Loucy (cell line): ENCODE results near the gene TFCP2L1.

Experiments used
- H2AFZ ChIP-seq: fragments of 200-600 bp; sonication (generic); 2 replicates; pipeline ENCODE4 v1.6.0; 2016; ENCODE audit warnings: antibody characterized with exemption, mild to moderate bottlenecking, low read length, moderate library complexity
- H3F3A ChIP-seq: fragments of 200-600 bp; 2 replicates; pipeline ENCODE4 v1.6.0; 2016; ENCODE audit warnings: antibody characterized with exemption, low read depth, mild to moderate bottlenecking
- H3K27me3 ChIP-seq: fragments of 200-600 bp; sonication (generic); 2 replicates; pipeline ENCODE4 v1.6.1; 2014; ENCODE audit warnings: low read length, mild to moderate bottlenecking; ENCODE audit not compliant: insufficient read depth, poor library complexity, severe bottlenecking
- H3K36me3 ChIP-seq: fragments of 200-600 bp; sonication (generic); 2 replicates; pipeline ENCODE4 v1.6.1; 2016; ENCODE audit warnings: low read length; ENCODE audit not compliant: insufficient read depth
- H3K4me1 ChIP-seq: fragments of 200-600 bp; sonication (generic); 2 replicates; pipeline ENCODE4 v1.5.1; 2014; ENCODE audit warnings: low read length, mild to moderate bottlenecking; ENCODE audit not compliant: insufficient read depth, poor library complexity, severe bottlenecking
- H3K4me2 ChIP-seq: fragments of 200-600 bp; sonication (generic); 2 replicates; pipeline ENCODE4 v1.6.0; 2014; ENCODE audit warnings: antibody characterized with exemption, low read length, low read depth, mild to moderate bottlenecking; ENCODE audit not compliant: poor library complexity, severe bottlenecking
- H3K4me3 ChIP-seq: fragments of 200-600 bp; sonication (generic); 2 replicates; pipeline ENCODE4 v1.5.1; 2014; ENCODE audit warnings: low read length, mild to moderate bottlenecking, mixed read lengths; ENCODE audit not compliant: poor library complexity, severe bottlenecking
- H3K79me2 ChIP-seq: fragments of 200-600 bp; sonication (generic); 2 replicates; pipeline ENCODE4 v1.6.1; 2014; ENCODE audit warnings: low read length; ENCODE audit not compliant: insufficient read depth
- H3K9ac ChIP-seq: fragments of 200-600 bp; sonication (generic); 2 replicates; pipeline ENCODE4 v1.6.0; 2014; ENCODE audit warnings: mild to moderate bottlenecking, low read depth, low read length, moderate library complexity; ENCODE audit not compliant: poor library complexity, severe bottlenecking
- H3K9me2 ChIP-seq: fragments of 200-600 bp; sonication (generic); replicated peaks from 2 replicates; pipeline ENCODE4 v1.6.1; 2016; ENCODE audit warnings: low read depth, low read length, mixed read lengths
- H3K9me3 ChIP-seq: fragments of 200-600 bp; sonication (generic); 2 replicates; pipeline ENCODE4 v1.6.1; 2014; ENCODE audit warnings: mild to moderate bottlenecking, antibody characterized with exemption, low read length, low read depth; ENCODE audit not compliant: insufficient read depth
- H4K20me1 ChIP-seq: fragments of 200-600 bp; sonication (generic); 2 replicates; pipeline ENCODE4 v1.6.0; 2014; ENCODE audit warnings: antibody characterized with exemption, low read length, mild to moderate bottlenecking; ENCODE audit not compliant: insufficient read depth, poor library complexity, severe bottlenecking
- EZH2phosphoT487 ChIP-seq: fragments of 200-600 bp; IDR thresholded peaks from 2 replicates; pipeline ENCODE4 v1.6.1; 2018; ENCODE audit warnings: antibody characterized with exemption, mild to moderate bottlenecking, moderate library complexity, borderline replicate concordance
- TF ChIP-seq, protein P1 (sequence below): fragments of 200-600 bp; sonication (generic); conservative IDR thresholded peaks from 2 replicates; pipeline ENCODE4 v1.5.1; 2014; ENCODE audit warnings: mild to moderate bottlenecking, antibody characterized with exemption, low read length

TFCP2L1 gene

DNA sequence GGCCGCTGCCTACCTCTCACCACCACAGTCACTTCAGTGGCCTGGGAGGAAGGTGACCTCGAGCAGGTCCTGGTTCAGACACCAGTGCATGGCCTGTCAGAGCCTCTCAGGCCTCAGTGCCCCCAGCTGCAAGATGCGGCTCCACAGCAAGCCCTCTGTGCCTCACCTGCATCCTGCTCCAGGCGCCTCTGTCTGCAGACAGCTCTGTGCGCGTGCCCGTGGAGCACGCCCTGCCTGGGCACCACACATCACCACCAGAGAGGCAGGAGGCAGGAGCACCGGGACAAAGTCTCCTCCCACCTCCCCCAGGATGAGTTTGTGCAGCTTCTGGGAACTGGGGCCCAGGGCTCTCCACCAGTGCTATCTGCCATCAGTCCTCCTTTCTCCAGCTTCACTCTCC lies 98.7 kb downstream of the TFCP2L1 start:
- TF ChIP-seq, protein P1, sequence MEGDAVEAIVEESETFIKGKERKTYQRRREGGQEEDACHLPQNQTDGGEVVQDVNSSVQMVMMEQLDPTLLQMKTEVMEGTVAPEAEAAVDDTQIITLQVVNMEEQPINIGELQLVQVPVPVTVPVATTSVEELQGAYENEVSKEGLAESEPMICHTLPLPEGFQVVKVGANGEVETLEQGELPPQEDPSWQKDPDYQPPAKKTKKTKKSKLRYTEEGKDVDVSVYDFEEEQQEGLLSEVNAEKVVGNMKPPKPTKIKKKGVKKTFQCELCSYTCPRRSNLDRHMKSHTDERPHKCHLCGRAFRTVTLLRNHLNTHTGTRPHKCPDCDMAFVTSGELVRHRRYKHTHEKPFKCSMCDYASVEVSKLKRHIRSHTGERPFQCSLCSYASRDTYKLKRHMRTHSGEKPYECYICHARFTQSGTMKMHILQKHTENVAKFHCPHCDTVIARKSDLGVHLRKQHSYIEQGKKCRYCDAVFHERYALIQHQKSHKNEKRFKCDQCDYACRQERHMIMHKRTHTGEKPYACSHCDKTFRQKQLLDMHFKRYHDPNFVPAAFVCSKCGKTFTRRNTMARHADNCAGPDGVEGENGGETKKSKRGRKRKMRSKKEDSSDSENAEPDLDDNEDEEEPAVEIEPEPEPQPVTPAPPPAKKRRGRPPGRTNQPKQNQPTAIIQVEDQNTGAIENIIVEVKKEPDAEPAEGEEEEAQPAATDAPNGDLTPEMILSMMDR, result no peak
- no peak for TF ChIP-seq EZH2phosphoT487
- no peak overlapping the region for H3K4me3 ChIP-seq
- no peak overlapping the region for H3K4me2 ChIP-seq
- no peak overlapping the region for H2AFZ ChIP-seq
- no peaks in the 10 kb centered on the region for H3K4me1 ChIP-seq
- H3K9me3 ChIP-seq, result no peaks in the 10 kb centered on the region
- no peaks in the 10 kb centered on the region for H4K20me1 ChIP-seq
- no peak overlapping the region for H3K9ac ChIP-seq
- no peaks in the 10 kb centered on the region for H3K36me3 ChIP-seq
- no peaks in the 10 kb centered on the region for H3K27me3 ChIP-seq
- H3K79me2 ChIP-seq, result no peaks in the 10 kb centered on the region
- H3F3A ChIP-seq, result no peaks in the 10 kb centered on the region
- H3K9me2 ChIP-seq, result no peaks in the 10 kb centered on the region

- TF ChIP-seq, protein P1, result no peak
- no peak for TF ChIP-seq EZH2phosphoT487
- no peaks in the 10 kb centered on the region for H3K79me2 ChIP-seq
- H3K9ac ChIP-seq, result no peak overlapping the region
- no peak overlapping the region for H3K4me2 ChIP-seq
- H3F3A ChIP-seq, result no peaks in the 10 kb centered on the region
- no peak overlapping the region for H3K4me3 ChIP-seq
- H3K9me3 ChIP-seq, result no peaks in the 10 kb centered on the region
- no peaks in the 10 kb centered on the region for H3K4me1 ChIP-seq
- H3K9me2 ChIP-seq, result no peaks in the 10 kb centered on the region
- no peaks in the 10 kb centered on the region for H4K20me1 ChIP-seq
- no peaks in the 10 kb centered on the region for H3K27me3 ChIP-seq
- H3K36me3 ChIP-seq, result no peaks in the 10 kb centered on the region
- H2AFZ ChIP-seq, result no peak overlapping the region
Observed at GRCh38 chr2:121185571-121186074, 99.4 kb downstream of the TFCP2L1 start.

GRCh38 chr2:121185111-121185510 lies 99.9 kb downstream of the TFCP2L1 start:
- Histone ChIP-seq H2AFZ (no peak overlapping the region), H3K9ac (no peak overlapping the region), H3K9me3 (no peaks in the 10 kb centered on the region), H3K79me2 (no peaks in the 10 kb centered on the region), H3K9me2 (no peaks in the 10 kb centered on the region), H3K4me3 (no peak overlapping the region), H3K4me2 (no peak overlapping the region), H3F3A (no peaks in the 10 kb centered on the region), H3K36me3 (no peaks in the 10 kb centered on the region), H3K27me3 (no peaks in the 10 kb centered on the region), H4K20me1 (no peaks in the 10 kb centered on the region), H3K4me1 (no peaks in the 10 kb centered on the region)
- no peak for TF ChIP-seq EZH2phosphoT487
- TF ChIP-seq, protein P1, result no peak
